ENCODE data around the gene PDK2. TPM values are rescaled to one million over a fixed set of nuclear protein-coding genes. Genes with fewer than 3 reads are reported as not detected.

The PDK2 gene
- total RNA-seq, 1 experiment from 2014 or later, result 27.2 TPM

- no peak for DNase-seq (ENCODE audit: low read depth)
Observed at GRCh38 chr17:50058296-50058953, 36.7 kb upstream of the PDK2 start.

- DNase-seq (ENCODE audit: low read depth), result peak; percentile 50
Observed at GRCh38 chr17:50059256-50059655, 35.9 kb upstream of the PDK2 start.

GRCh38 chr17:50059759-50060273, 35.3 kb upstream of the PDK2 start:
- peak; percentile 77 for DNase-seq (ENCODE audit: low read depth)

GRCh38 chr17:50060951-50061712, 34.0 kb upstream of the PDK2 start:
- DNase-seq (ENCODE audit: low read depth), result peak; percentile 91

GRCh38 chr17:50061713-50062045, 33.5 kb upstream of the PDK2 start:
- peak; percentile 59 for DNase-seq (ENCODE audit: low read depth)

- DNase-seq (ENCODE audit: low read depth), result peak; percentile 100
Observed at GRCh38 chr17:50062293-50063243, 32.6 kb upstream of the PDK2 start.

GRCh38 chr17:50063561-50064252, 31.4 kb upstream of the PDK2 start:
- DNase-seq (ENCODE audit: low read depth), result peak; percentile 81

- DNase-seq (ENCODE audit: low read depth), result peak; percentile 99
Observed at GRCh38 chr17:50064253-50065001, 30.7 kb upstream of the PDK2 start.

- DNase-seq (ENCODE audit: low read depth), result no peak
Observed at GRCh38 chr17:50065056-50065455, 30.1 kb upstream of the PDK2 start.

GRCh38 chr17:50066995-50067394, 28.2 kb upstream of the PDK2 start:
- no peak for DNase-seq (ENCODE audit: low read depth)

- no peak for DNase-seq (ENCODE audit: low read depth)
Observed at GRCh38 chr17:50067996-50068395, 27.2 kb upstream of the PDK2 start.

- DNase-seq (ENCODE audit: low read depth), result no peak
Observed at GRCh38 chr17:50070908-50071680, 24.1 kb upstream of the PDK2 start.

GRCh38 chr17:50071692-50072091, 23.5 kb upstream of the PDK2 start:
- no peak for DNase-seq (ENCODE audit: low read depth)

- DNase-seq (ENCODE audit: low read depth), result no peak
Observed at GRCh38 chr17:50072130-50072529, 23.0 kb upstream of the PDK2 start.

- no peak for DNase-seq (ENCODE audit: low read depth)
Observed at GRCh38 chr17:50072925-50073324, 22.2 kb upstream of the PDK2 start.

- DNase-seq (ENCODE audit: low read depth), result no peak
Observed at GRCh38 chr17:50074227-50074626, 20.9 kb upstream of the PDK2 start.

GRCh38 chr17:50075446-50076032, 19.6 kb upstream of the PDK2 start:
- no peak for DNase-seq (ENCODE audit: low read depth)

- no peak for DNase-seq (ENCODE audit: low read depth)
Observed at GRCh38 chr17:50076221-50076590, 18.9 kb upstream of the PDK2 start.

- DNase-seq (ENCODE audit: low read depth), result no peak
Observed at GRCh38 chr17:50076591-50077235, 18.4 kb upstream of the PDK2 start.
